Neural cell (in vitro differentiated cells): Measurements from ENCODE around the gene TMSB4X.

Experiments used
- MXI1 ChIP-seq: fragments of 450-650 bp; conservative IDR thresholded peaks from 2 replicates; pipeline ENCODE4 v1.6.1; 2014; ENCODE audit warnings: antibody characterized with exemption, mild to moderate bottlenecking; ENCODE audit not compliant: poor library complexity, severe bottlenecking
- POLR2AphosphoS5 ChIP-seq: IDR thresholded peaks from 2 replicates; pipeline ENCODE4 v1.6.1; 2012
- TAF1 ChIP-seq: IDR thresholded peaks from 2 replicates; pipeline ENCODE4 v1.6.1; 2012; ENCODE audit warnings: low read depth
- TF ChIP-seq, protein P1 (sequence below): fragments of 450-650 bp; IDR thresholded peaks from 2 replicates; pipeline ENCODE4 v1.5.1; 2014; ENCODE audit warnings: antibody characterized with exemption, mild to moderate bottlenecking, moderate library complexity; ENCODE audit not compliant: poor library complexity, severe bottlenecking

- TF ChIP-seq, protein P1, sequence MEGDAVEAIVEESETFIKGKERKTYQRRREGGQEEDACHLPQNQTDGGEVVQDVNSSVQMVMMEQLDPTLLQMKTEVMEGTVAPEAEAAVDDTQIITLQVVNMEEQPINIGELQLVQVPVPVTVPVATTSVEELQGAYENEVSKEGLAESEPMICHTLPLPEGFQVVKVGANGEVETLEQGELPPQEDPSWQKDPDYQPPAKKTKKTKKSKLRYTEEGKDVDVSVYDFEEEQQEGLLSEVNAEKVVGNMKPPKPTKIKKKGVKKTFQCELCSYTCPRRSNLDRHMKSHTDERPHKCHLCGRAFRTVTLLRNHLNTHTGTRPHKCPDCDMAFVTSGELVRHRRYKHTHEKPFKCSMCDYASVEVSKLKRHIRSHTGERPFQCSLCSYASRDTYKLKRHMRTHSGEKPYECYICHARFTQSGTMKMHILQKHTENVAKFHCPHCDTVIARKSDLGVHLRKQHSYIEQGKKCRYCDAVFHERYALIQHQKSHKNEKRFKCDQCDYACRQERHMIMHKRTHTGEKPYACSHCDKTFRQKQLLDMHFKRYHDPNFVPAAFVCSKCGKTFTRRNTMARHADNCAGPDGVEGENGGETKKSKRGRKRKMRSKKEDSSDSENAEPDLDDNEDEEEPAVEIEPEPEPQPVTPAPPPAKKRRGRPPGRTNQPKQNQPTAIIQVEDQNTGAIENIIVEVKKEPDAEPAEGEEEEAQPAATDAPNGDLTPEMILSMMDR: no peak
- TF ChIP-seq POLR2AphosphoS5 (no peak), MXI1 (no peak), TAF1 (no peak)
Measured at GRCh38 chrX:12984603-12985319, 9.9 kb downstream of the TMSB4X start.
